HEK293 (cell line): ENCODE data around the gene CMTM2.

Experiments used
- CTCF ChIA-PET: fragments of 350-600 bp; formaldehyde crosslinking; extraction: SDS; loops from one replicate; lab custom pipeline; 2021; ENCODE audit warnings: antibody characterized with exemption; lab: Yijun Ruan, JAX
- POLR2A ChIA-PET: fragments of 300-600 bp; formaldehyde crosslinking; extraction: SDS; loops from one replicate; lab custom pipeline; 2020; ENCODE audit warnings: antibody characterized with exemption, inconsistent platforms; lab: Yijun Ruan, JAX
- H3K27ac ChIP-seq: fragments of 200-500 bp; sonication (Bioruptor generic); 2 replicates; pipeline ENCODE4 v1.5.1; 2014; ENCODE audit warnings: low read depth, low read length, control low read depth, inconsistent platforms; ENCODE audit errors: extremely low read depth
- H3K36me3 ChIP-seq, 2 experiments: fragments of 200-500 bp in 1 of 2; sonication (Bioruptor generic) in 1 of 2; 1 replicate in 1 of 2; 2 replicates in 1 of 2; pipeline ENCODE4 v1.5.1; 2014 to 2017; ENCODE audit warnings: inconsistent platforms in 2 of 2, low read length in 2 of 2; ENCODE audit not compliant: control insufficient read depth in 2 of 2, insufficient read depth in 1 of 2
- H3K4me1 ChIP-seq: fragments of 200-500 bp; sonication (Bioruptor generic); 2 replicates; pipeline ENCODE4 v1.5.1; 2014; ENCODE audit warnings: mild to moderate bottlenecking, low read length, inconsistent platforms; ENCODE audit not compliant: control insufficient read depth, insufficient read depth
- H3K4me3 ChIP-seq: 2 replicates; pipeline ENCODE4 v1.5.1; 2011; ENCODE audit warnings: low read depth, mild to moderate bottlenecking, control low read depth, low read length, moderate library complexity
- H3K9me3 ChIP-seq: fragments of 200-500 bp; sonication (Bioruptor generic); 2 replicates; pipeline ENCODE4 v1.5.1; 2014; ENCODE audit warnings: low read depth, low read length, inconsistent platforms; ENCODE audit not compliant: control insufficient read depth, insufficient read depth
- GLIS1 ChIP-seq: fragments of 450-650 bp; formaldehyde crosslinking; IDR thresholded peaks from 2 replicates; pipeline ENCODE4 v1.5.1; 2016; ENCODE audit warnings: missing biosample characterization, missing genetic modification characterization
- KLF9 ChIP-seq: fragments of 450-650 bp; formaldehyde crosslinking; IDR thresholded peaks from 2 replicates; pipeline ENCODE4 v1.5.1; 2016; ENCODE audit warnings: missing biosample characterization, missing genetic modification characterization, low read depth
- MEIS1 ChIP-seq: sonication (generic); formaldehyde crosslinking; IDR thresholded peaks from 2 replicates; pipeline ENCODE4 v1.8.1; 2022; ENCODE audit warnings: missing genetic modification reagents, mild to moderate bottlenecking, borderline replicate concordance
- RBAK ChIP-seq: fragments of 450-650 bp; formaldehyde crosslinking; IDR thresholded peaks from 2 replicates; pipeline ENCODE4 v1.5.1; 2016; ENCODE audit warnings: missing biosample characterization, missing genetic modification characterization
- WT1 ChIP-seq: fragments of 450-650 bp; formaldehyde crosslinking; IDR thresholded peaks from 2 replicates; pipeline ENCODE4 v1.5.1; 2016; ENCODE audit warnings: missing biosample characterization, missing genetic modification characterization
- ZFP3 ChIP-seq: fragments of 450-650 bp; formaldehyde crosslinking; IDR thresholded peaks from 2 replicates; pipeline ENCODE4 v1.5.1; 2016; ENCODE audit warnings: low read depth, missing biosample characterization, missing genetic modification characterization
- ZNF138 ChIP-seq: fragments of 450-650 bp; formaldehyde crosslinking; IDR thresholded peaks from 2 replicates; pipeline ENCODE4 v1.5.1; 2016; ENCODE audit warnings: missing biosample characterization, missing genetic modification characterization, borderline replicate concordance
- ZNF146 ChIP-seq: fragments of 450-650 bp; formaldehyde crosslinking; IDR thresholded peaks from 2 replicates; pipeline ENCODE4 v1.5.1; 2016; ENCODE audit warnings: missing biosample characterization, missing genetic modification characterization
- ZNF223 ChIP-seq: fragments of 450-650 bp; formaldehyde crosslinking; IDR thresholded peaks from 2 replicates; pipeline ENCODE4 v1.5.1; 2016; ENCODE audit warnings: missing biosample characterization, missing genetic modification characterization
- ZNF239 ChIP-seq: fragments of 450-650 bp; formaldehyde crosslinking; IDR thresholded peaks from 2 replicates; pipeline ENCODE4 v1.5.1; 2016; ENCODE audit warnings: missing biosample characterization, missing genetic modification characterization
- ZNF266 ChIP-seq: fragments of 450-650 bp; formaldehyde crosslinking; IDR thresholded peaks from 2 replicates; pipeline ENCODE4 v1.5.1; 2016; ENCODE audit warnings: missing biosample characterization, missing genetic modification characterization, low read depth
- ZNF274 ChIP-seq, 2 experiments: fragments of 200-500 bp in 1 of 2; fragments of 450-650 bp in 1 of 2; sonication (Bioruptor generic) in 1 of 2; formaldehyde crosslinking in 1 of 2; IDR thresholded peaks; 2 replicates each; pipeline versions ENCODE4 v1.5.1 to v1.6.1; 2014 to 2016; ENCODE audit warnings: borderline replicate concordance in 1 of 2, inconsistent platforms in 1 of 2, low read length in 1 of 2, missing biosample characterization in 1 of 2, missing genetic modification characterization in 1 of 2
- ZNF350 ChIP-seq: fragments of 450-650 bp; formaldehyde crosslinking; IDR thresholded peaks from 2 replicates; pipeline ENCODE4 v1.5.0; 2017; ENCODE audit warnings: missing biosample characterization, mild to moderate bottlenecking, missing genetic modification characterization
- ZNF416 ChIP-seq: fragments of 450-650 bp; formaldehyde crosslinking; IDR thresholded peaks from 2 replicates; pipeline ENCODE4 v1.5.1; 2016; ENCODE audit warnings: missing biosample characterization, missing genetic modification characterization
- ZNF48 ChIP-seq: fragments of 450-650 bp; formaldehyde crosslinking; IDR thresholded peaks from 2 replicates; pipeline ENCODE4 v1.5.1; 2016; ENCODE audit warnings: missing biosample characterization, missing genetic modification characterization
- ZNF501 ChIP-seq: fragments of 450-650 bp; formaldehyde crosslinking; IDR thresholded peaks from 2 replicates; pipeline ENCODE4 v1.5.1; 2016; ENCODE audit warnings: missing biosample characterization, missing genetic modification characterization
- ZNF521 ChIP-seq: fragments of 450-650 bp; formaldehyde crosslinking; IDR thresholded peaks from 2 replicates; pipeline ENCODE4 v1.5.1; 2017; ENCODE audit warnings: missing biosample characterization, mild to moderate bottlenecking, missing genetic modification characterization
- ZNF544 ChIP-seq: fragments of 450-650 bp; formaldehyde crosslinking; IDR thresholded peaks from 2 replicates; pipeline ENCODE4 v1.5.0; 2017; ENCODE audit warnings: missing biosample characterization, missing genetic modification characterization
- ZNF610 ChIP-seq: fragments of 450-650 bp; formaldehyde crosslinking; IDR thresholded peaks from 2 replicates; pipeline ENCODE4 v1.5.1; 2016; ENCODE audit warnings: missing biosample characterization, missing genetic modification characterization, borderline replicate concordance
- ZNF621 ChIP-seq: fragments of 450-650 bp; formaldehyde crosslinking; IDR thresholded peaks from 2 replicates; pipeline ENCODE4 v1.5.1; 2017; ENCODE audit warnings: missing biosample characterization, missing genetic modification characterization
- ZNF629 ChIP-seq: fragments of 450-650 bp; formaldehyde crosslinking; IDR thresholded peaks from 2 replicates; pipeline ENCODE4 v1.5.1; 2017; ENCODE audit warnings: missing biosample characterization, missing genetic modification characterization
- ZNF677 ChIP-seq: fragments of 450-650 bp; IDR thresholded peaks from 2 replicates; pipeline ENCODE4 v1.5.0; 2018; ENCODE audit warnings: missing biosample characterization, mild to moderate bottlenecking, missing genetic modification characterization, moderate library complexity
- ZSCAN23 ChIP-seq: fragments of 450-650 bp; formaldehyde crosslinking; IDR thresholded peaks from 2 replicates; pipeline ENCODE4 v1.5.1; 2016; ENCODE audit warnings: missing biosample characterization, missing genetic modification characterization
- ZXDB ChIP-seq: fragments of 450-650 bp; formaldehyde crosslinking; IDR thresholded peaks from 2 replicates; pipeline ENCODE4 v1.5.1; 2016; ENCODE audit warnings: missing biosample characterization, missing genetic modification characterization
- TF ChIP-seq, protein P1 (sequence below): fragments of 450-650 bp; formaldehyde crosslinking; IDR thresholded peaks from 2 replicates; pipeline ENCODE4 v1.5.1; 2016; ENCODE audit warnings: missing biosample characterization, missing genetic modification characterization
- TF ChIP-seq, protein P2 (sequence below): fragments of 450-650 bp; formaldehyde crosslinking; IDR thresholded peaks from 2 replicates; pipeline ENCODE4 v1.5.1; 2016; ENCODE audit warnings: missing biosample characterization, missing genetic modification characterization
- TF ChIP-seq, protein P3 (sequence below): fragments of 450-650 bp; formaldehyde crosslinking; IDR thresholded peaks from 2 replicates; pipeline ENCODE4 v1.5.1; 2016; ENCODE audit warnings: missing biosample characterization, missing genetic modification characterization
- TF ChIP-seq, protein P4 (sequence below): fragments of 450-650 bp; formaldehyde crosslinking; IDR thresholded peaks from 2 replicates; pipeline ENCODE4 v1.5.1; 2016; ENCODE audit warnings: missing biosample characterization, missing genetic modification characterization

CMTM2 gene

DNA sequence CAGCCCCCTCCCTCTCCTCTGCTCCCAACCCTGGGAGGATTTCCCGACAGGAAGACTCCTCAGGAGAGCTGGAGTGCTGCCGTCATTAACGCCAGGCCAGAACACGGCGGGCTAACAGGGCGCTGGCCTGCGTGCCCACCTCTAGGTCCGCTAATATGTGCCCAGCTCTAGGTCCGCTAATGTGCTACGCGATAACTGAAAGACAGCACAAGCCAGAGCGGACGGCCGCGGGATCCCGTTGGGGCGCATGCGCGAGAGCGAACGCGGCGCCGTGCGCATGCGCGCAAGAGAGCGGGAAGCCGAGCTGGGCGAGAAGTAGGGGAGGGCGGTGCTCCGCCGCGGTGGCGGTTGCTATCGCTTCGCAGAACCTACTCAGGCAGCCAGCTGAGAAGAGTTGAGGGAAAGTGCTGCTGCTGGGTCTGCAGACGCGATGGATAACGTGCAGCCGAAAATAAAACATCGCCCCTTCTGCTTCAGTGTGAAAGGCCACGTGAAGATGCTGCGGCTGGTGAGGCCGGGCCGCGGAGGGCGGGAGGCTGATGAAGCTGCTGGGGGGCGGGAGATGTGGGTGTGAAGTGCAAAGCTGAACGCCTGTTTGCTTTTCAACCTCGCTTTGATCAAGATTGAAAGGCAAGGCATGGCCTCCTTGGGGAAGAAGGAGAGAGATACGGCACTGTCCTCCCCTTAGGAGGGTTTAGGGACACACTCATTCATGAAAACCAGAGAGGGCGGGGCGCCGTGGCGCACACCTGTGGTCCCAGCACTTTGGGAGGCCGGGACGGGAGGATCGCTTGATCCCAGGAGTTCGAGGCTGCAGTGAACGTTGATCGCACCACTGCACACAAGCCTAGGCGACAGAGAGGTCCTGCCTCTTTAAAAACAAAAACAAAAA, 26.7 kb upstream of the CMTM2 start, which contains the start of gene CKLF:
CKLF (plus strand) TSS at position 291 of the 892 bp plus-strand sequence; CDS start at position 431, 140 bp downstream.
- peaks cover 0 to 13% of the 10 kb centered on the region in 2 experiments; a peak in 1 of 3 replicates for H3K36me3 ChIP-seq
- H3K9me3 ChIP-seq, result no peaks in the 10 kb centered on the region
- H3K4me1 ChIP-seq, result no peaks in the 10 kb centered on the region
- CTCF ChIA-PET, result interaction anchor here (0.8 to 2.6 kb wide), 7 partner anchors 11 to 278 kb away, joined by 3 to 8 read pairs (median 3); partner anchors contain the start of gene NAE1
- POLR2A ChIA-PET, result interaction anchor here (1.0 to 1.4 kb wide), 6 partner anchors 9 to 41 kb away, joined by 3 to 7 read pairs (median 4); no protein-coding TSS in a partner anchor
- peak within 1 kb of the TSS; percentile 64; the same call in 1 of the 2 replicates for H3K27ac ChIP-seq
- H3K4me3 ChIP-seq, result peak within 1 kb of the TSS; percentile 55
- TF ChIP-seq ZNF629 (tag by site-specific recombination) (0 out of 2 replicates have a peak, but pooled peaks have one; percentile 21), MEIS1 (CRISPR knock-in tag) (no peak), WT1 (no peak), ZNF621 (tag by site-specific recombination) (no peak), ZFP3 (tag by site-specific recombination) (no peak), ZNF521 (tag by site-specific recombination) (no peak), GLIS1 (tag by site-specific recombination) (peak; percentile 58), ZNF274 (IDR thresholded peaks at IDR 0.05; ENCODE audit: low read length) (no peak), ZNF274 (tag by site-specific recombination; IDR thresholded peaks at IDR 0.05; ENCODE audit: borderline replicate concordance) (no peak), ZNF610 (tag by site-specific recombination) (no peak; the same call in 1 of the 2 replicates), RBAK (tag by site-specific recombination) (no peak), ZNF138 (no peak), ZNF350 (tag by site-specific recombination) (no peak), ZNF48 (no peak), KLF9 (tag by site-specific recombination) (peak; percentile 88), ZSCAN23 (tag by site-specific recombination) (no peak), ZNF544 (tag by site-specific recombination) (no peak), ZNF501 (tag by site-specific recombination) (0 out of 2 replicates have a peak, but pooled peaks have one; percentile 54), ZNF239 (tag by site-specific recombination) (no peak; the same call in 1 of the 2 replicates), ZNF146 (tag by site-specific recombination) (no peak), ZNF223 (no peak), ZNF677 (tag by site-specific recombination) (no peak), ZNF266 (tag by site-specific recombination) (no peak), ZXDB (tag by site-specific recombination) (peak; percentile 85), ZNF416 (tag by site-specific recombination) (no peak)
- TF ChIP-seq, protein P1, sequence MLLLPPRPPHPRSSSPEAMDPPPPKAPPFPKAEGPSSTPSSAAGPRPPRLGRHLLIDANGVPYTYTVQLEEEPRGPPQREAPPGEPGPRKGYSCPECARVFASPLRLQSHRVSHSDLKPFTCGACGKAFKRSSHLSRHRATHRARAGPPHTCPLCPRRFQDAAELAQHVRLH (tag by site-specific recombination), result peak; percentile 47; the same call in 1 of the 2 replicates
- TF ChIP-seq, protein P2, sequence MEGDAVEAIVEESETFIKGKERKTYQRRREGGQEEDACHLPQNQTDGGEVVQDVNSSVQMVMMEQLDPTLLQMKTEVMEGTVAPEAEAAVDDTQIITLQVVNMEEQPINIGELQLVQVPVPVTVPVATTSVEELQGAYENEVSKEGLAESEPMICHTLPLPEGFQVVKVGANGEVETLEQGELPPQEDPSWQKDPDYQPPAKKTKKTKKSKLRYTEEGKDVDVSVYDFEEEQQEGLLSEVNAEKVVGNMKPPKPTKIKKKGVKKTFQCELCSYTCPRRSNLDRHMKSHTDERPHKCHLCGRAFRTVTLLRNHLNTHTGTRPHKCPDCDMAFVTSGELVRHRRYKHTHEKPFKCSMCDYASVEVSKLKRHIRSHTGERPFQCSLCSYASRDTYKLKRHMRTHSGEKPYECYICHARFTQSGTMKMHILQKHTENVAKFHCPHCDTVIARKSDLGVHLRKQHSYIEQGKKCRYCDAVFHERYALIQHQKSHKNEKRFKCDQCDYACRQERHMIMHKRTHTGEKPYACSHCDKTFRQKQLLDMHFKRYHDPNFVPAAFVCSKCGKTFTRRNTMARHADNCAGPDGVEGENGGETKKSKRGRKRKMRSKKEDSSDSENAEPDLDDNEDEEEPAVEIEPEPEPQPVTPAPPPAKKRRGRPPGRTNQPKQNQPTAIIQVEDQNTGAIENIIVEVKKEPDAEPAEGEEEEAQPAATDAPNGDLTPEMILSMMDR, result 0 out of 2 replicates have a peak, but pooled peaks have one; percentile 24
- TF ChIP-seq, protein P3, sequence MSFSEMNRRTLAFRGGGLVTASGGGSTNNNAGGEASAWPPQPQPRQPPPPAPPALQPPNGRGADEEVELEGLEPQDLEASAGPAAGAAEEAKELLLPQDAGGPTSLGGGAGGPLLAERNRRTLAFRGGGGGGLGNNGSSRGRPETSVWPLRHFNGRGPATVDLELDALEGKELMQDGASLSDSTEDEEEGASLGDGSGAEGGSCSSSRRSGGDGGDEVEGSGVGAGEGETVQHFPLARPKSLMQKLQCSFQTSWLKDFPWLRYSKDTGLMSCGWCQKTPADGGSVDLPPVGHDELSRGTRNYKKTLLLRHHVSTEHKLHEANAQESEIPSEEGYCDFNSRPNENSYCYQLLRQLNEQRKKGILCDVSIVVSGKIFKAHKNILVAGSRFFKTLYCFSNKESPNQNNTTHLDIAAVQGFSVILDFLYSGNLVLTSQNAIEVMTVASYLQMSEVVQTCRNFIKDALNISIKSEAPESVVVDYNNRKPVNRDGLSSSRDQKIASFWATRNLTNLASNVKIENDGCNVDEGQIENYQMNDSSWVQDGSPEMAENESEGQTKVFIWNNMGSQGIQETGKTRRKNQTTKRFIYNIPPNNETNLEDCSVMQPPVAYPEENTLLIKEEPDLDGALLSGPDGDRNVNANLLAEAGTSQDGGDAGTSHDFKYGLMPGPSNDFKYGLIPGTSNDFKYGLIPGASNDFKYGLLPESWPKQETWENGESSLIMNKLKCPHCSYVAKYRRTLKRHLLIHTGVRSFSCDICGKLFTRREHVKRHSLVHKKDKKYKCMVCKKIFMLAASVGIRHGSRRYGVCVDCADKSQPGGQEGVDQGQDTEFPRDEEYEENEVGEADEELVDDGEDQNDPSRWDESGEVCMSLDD, result no peak
- TF ChIP-seq, protein P4, sequence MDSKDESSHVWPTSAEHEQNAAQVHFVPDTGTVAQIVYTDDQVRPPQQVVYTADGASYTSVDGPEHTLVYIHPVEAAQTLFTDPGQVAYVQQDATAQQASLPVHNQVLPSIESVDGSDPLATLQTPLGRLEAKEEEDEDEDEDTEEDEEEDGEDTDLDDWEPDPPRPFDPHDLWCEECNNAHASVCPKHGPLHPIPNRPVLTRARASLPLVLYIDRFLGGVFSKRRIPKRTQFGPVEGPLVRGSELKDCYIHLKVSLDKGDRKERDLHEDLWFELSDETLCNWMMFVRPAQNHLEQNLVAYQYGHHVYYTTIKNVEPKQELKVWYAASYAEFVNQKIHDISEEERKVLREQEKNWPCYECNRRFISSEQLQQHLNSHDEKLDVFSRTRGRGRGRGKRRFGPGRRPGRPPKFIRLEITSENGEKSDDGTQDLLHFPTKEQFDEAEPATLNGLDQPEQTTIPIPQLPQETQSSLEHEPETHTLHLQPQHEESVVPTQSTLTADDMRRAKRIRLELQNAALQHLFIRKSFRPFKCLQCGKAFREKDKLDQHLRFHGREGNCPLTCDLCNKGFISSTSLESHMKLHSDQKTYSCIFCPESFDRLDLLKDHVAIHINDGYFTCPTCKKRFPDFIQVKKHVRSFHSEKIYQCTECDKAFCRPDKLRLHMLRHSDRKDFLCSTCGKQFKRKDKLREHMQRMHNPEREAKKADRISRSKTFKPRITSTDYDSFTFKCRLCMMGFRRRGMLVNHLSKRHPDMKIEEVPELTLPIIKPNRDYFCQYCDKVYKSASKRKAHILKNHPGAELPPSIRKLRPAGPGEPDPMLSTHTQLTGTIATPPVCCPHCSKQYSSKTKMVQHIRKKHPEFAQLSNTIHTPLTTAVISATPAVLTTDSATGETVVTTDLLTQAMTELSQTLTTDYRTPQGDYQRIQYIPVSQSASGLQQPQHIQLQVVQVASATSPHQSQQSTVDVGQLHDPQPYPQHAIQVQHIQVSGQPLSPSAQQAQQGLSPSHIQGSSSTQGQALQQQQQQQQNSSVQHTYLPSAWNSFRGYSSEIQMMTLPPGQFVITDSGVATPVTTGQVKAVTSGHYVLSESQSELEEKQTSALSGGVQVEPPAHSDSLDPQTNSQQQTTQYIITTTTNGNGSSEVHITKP, result 0 out of 2 replicates have a peak, but pooled peaks have one; percentile 39
